ENCODE measurements around the gene MED29. TPM values are rescaled to one million over a fixed set of nuclear protein-coding genes. Genes with fewer than 3 reads are reported as not detected.

The MED29 gene
- total RNA-seq, 1 donor, result 19.9 TPM

DNA sequence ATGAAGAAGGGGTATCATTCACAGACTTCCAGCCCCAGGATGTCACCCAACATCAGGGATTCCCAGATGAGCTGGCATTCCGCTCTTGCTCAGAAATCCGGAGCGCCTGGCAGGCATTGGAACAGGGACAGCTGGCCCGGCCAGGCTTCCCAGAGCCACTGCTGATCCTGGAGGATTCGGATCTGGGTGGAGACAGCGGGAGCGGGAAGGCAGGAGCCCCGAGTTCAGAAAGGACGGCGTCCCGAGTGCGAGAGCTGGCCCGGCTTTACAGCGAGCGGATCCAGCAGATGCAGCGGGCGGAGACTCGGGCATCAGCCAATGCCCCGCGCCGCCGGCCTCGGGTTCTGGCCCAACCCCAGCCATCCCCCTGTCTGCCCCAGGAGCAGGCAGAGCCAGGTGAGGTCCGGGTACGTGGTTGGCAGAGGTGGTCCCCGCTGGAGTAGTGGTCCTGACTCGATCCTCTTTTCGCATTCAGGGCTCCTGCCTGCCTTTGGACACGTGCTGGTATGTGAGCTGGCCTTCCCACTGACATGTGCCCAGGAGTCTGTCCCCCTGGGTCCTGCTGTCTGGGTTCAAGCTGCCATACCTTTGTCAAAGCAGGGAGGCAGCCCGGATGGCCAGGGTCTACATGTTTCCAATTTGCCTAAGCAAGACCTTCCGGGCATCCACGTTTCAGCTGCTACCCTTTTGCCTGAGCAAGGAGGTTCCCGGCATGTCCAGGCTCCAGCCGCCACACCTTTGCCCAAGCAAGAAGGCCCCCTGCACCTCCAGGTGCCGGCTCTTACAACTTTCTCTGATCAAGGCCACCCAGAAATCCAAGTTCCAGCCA is 32.3 kb downstream of the MED29 start:
- Histone ChIP-seq H3K9me3 (ENCODE audit: low read depth, low read length) (no peaks in the 10 kb centered on the region), H2AFZ (ENCODE audit: low read length) (no peak overlapping the region), H3K4me1 (ENCODE audit: insufficient read depth, low read length) (peaks cover 8% of the 10 kb centered on the region), H3K4me3 (ENCODE audit: insufficient read depth, low read length) (no peak overlapping the region), H3K4me2 (ENCODE audit: insufficient read depth, low read length) (no peak overlapping the region), H3K79me2 (ENCODE audit: insufficient read depth, low read length) (no peaks in the 10 kb centered on the region), H3K36me3 (ENCODE audit: insufficient read depth, low read length) (peaks cover 54% of the 10 kb centered on the region), H3K27ac (ENCODE audit: low read depth, low read length) (no peak overlapping the region), H4K20me1 (ENCODE audit: insufficient read depth, low read length) (no peaks in the 10 kb centered on the region), H3K27me3 (ENCODE audit: insufficient read depth, low read length) (no peaks in the 10 kb centered on the region)
- TF ChIP-seq, protein P1, sequence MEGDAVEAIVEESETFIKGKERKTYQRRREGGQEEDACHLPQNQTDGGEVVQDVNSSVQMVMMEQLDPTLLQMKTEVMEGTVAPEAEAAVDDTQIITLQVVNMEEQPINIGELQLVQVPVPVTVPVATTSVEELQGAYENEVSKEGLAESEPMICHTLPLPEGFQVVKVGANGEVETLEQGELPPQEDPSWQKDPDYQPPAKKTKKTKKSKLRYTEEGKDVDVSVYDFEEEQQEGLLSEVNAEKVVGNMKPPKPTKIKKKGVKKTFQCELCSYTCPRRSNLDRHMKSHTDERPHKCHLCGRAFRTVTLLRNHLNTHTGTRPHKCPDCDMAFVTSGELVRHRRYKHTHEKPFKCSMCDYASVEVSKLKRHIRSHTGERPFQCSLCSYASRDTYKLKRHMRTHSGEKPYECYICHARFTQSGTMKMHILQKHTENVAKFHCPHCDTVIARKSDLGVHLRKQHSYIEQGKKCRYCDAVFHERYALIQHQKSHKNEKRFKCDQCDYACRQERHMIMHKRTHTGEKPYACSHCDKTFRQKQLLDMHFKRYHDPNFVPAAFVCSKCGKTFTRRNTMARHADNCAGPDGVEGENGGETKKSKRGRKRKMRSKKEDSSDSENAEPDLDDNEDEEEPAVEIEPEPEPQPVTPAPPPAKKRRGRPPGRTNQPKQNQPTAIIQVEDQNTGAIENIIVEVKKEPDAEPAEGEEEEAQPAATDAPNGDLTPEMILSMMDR (IDR thresholded peaks at IDR 0.05; ENCODE audit: extremely low read depth, low read depth, low read length), result no peak
- DNase-seq (ENCODE audit: insufficient read length, low spot score, missing footprints), result peak; percentile 51

GRCh38 chr19:39424934-39425333 is 33.8 kb downstream of the MED29 start:
- Histone ChIP-seq H3K4me2 (ENCODE audit: insufficient read depth, low read length) (no peak overlapping the region), H3K79me2 (ENCODE audit: insufficient read depth, low read length) (no peaks in the 10 kb centered on the region), H2AFZ (ENCODE audit: low read length) (no peak overlapping the region), H3K36me3 (ENCODE audit: insufficient read depth, low read length) (peaks cover 47% of the 10 kb centered on the region), H3K27ac (ENCODE audit: low read depth, low read length) (no peak overlapping the region), H3K4me3 (ENCODE audit: insufficient read depth, low read length) (no peak overlapping the region), H3K27me3 (ENCODE audit: insufficient read depth, low read length) (no peaks in the 10 kb centered on the region), H3K4me1 (ENCODE audit: insufficient read depth, low read length) (peaks cover 15% of the 10 kb centered on the region), H4K20me1 (ENCODE audit: insufficient read depth, low read length) (no peaks in the 10 kb centered on the region), H3K9me3 (ENCODE audit: low read depth, low read length) (no peaks in the 10 kb centered on the region)
- peak; percentile 18 for DNase-seq (ENCODE audit: insufficient read length, low spot score, missing footprints)
- TF ChIP-seq, protein P1 (IDR thresholded peaks at IDR 0.05; ENCODE audit: extremely low read depth, low read depth, low read length), result no peak

DNA sequence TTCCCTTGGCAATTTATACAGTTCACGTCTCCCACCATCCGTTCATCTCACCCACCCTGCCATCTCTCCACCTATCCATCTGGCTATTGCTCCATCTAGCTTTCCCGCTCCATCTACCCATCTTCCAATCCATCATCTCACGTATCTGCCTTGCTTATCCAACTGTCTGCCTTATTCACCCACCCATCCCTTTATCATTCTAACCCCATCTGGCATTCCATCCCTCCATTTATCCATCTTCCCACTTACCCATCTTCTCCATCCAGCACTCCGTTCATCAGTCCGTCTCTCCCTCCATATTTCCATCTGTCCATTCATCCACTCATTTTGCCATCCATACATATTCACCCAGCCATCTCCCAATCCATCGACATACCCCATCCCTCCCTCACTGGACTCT is 34.6 kb downstream of the MED29 start:
- H3K4me2 ChIP-seq (ENCODE audit: insufficient read depth, low read length), result no peak overlapping the region
- H4K20me1 ChIP-seq (ENCODE audit: insufficient read depth, low read length), result no peaks in the 10 kb centered on the region
- H3K9me3 ChIP-seq (ENCODE audit: low read depth, low read length), result no peaks in the 10 kb centered on the region
- no peak overlapping the region for H2AFZ ChIP-seq (ENCODE audit: low read length)
- peaks cover 18% of the 10 kb centered on the region for H3K4me1 ChIP-seq (ENCODE audit: insufficient read depth, low read length)
- H3K79me2 ChIP-seq (ENCODE audit: insufficient read depth, low read length), result no peaks in the 10 kb centered on the region
- peak overlapping the region; percentile 4 for H3K27ac ChIP-seq (ENCODE audit: low read depth, low read length)
- no peaks in the 10 kb centered on the region for H3K27me3 ChIP-seq (ENCODE audit: insufficient read depth, low read length)
- H3K36me3 ChIP-seq (ENCODE audit: insufficient read depth, low read length), result peaks cover 43% of the 10 kb centered on the region
- TF ChIP-seq, protein P1 (IDR thresholded peaks at IDR 0.05; ENCODE audit: extremely low read depth, low read depth, low read length), result no peak
- no peak overlapping the region for H3K4me3 ChIP-seq (ENCODE audit: insufficient read depth, low read length)
- DNase-seq (ENCODE audit: insufficient read length, low spot score, missing footprints), result peak; percentile 53

DNA sequence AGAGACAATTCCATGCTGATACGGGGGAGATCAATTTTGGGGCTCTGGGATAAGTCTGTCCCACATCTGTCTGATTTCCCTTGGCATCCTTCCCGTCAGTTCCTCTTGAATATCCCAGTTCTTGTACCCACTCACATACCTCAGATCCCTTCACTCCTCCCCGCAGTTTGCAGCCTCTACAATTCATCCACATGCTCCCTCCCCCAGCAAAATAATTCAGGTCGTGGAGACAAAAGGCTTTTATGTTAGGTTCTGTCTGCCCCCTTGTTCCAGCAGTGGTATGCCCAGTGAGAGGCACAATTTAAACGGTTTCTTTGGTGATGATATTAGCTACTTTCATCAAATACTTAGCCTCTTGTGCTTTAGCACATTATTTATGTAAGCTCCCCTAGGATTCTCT is 35.0 kb downstream of the MED29 start:
- Histone ChIP-seq H3K4me3 (ENCODE audit: insufficient read depth, low read length) (no peak overlapping the region), H3K27ac (ENCODE audit: low read depth, low read length) (no peak overlapping the region), H3K9me3 (ENCODE audit: low read depth, low read length) (no peaks in the 10 kb centered on the region), H4K20me1 (ENCODE audit: insufficient read depth, low read length) (no peaks in the 10 kb centered on the region), H3K79me2 (ENCODE audit: insufficient read depth, low read length) (no peaks in the 10 kb centered on the region), H3K4me1 (ENCODE audit: insufficient read depth, low read length) (peaks cover 21% of the 10 kb centered on the region), H3K27me3 (ENCODE audit: insufficient read depth, low read length) (no peaks in the 10 kb centered on the region), H3K36me3 (ENCODE audit: insufficient read depth, low read length) (peaks cover 39% of the 10 kb centered on the region), H3K4me2 (ENCODE audit: insufficient read depth, low read length) (no peak overlapping the region), H2AFZ (ENCODE audit: low read length) (no peak overlapping the region)
- TF ChIP-seq, protein P1 (IDR thresholded peaks at IDR 0.05; ENCODE audit: extremely low read depth, low read depth, low read length), result no peak
- DNase-seq (ENCODE audit: insufficient read length, low spot score, missing footprints), result peak; percentile 29

Data from osteoblast (primary cell).